HPDE6-E6E7 (cell line): Measurements from ENCODE around the gene SLC4A4.

Source experiments
- DNase-seq: peaks from one replicate; pipeline ENCODE4 v3.0.0; 2011; ENCODE audit warnings: missing footprints; ENCODE audit errors: extremely low spot score

Gene SLC4A4

GRCh38 chr4:71599578-71599977 lies 260.8 kb downstream of the SLC4A4 start:
- no peak for DNase-seq

GRCh38 chr4:71602289-71602900 lies 263.6 kb downstream of the SLC4A4 start:
- DNase-seq = no peak

GRCh38 chr4:71604785-71605184 lies 266.0 kb downstream of the SLC4A4 start:
- no peak for DNase-seq

- DNase-seq = no peak
These were observed 268.3 kb downstream of the SLC4A4 start for GRCh38 chr4:71607109-71607508.

GRCh38 chr4:71607780-71608677 lies 269.2 kb downstream of the SLC4A4 start:
- DNase-seq = peak; percentile 54

GRCh38 chr4:71608678-71609071 lies 269.9 kb downstream of the SLC4A4 start:
- no peak for DNase-seq

- DNase-seq = no peak
These were observed 270.3 kb downstream of the SLC4A4 start for GRCh38 chr4:71609167-71609566.

GRCh38 chr4:71609651-71610050 lies 270.8 kb downstream of the SLC4A4 start:
- no peak for DNase-seq

GRCh38 chr4:71614621-71615020 lies 275.8 kb downstream of the SLC4A4 start:
- DNase-seq = no peak

GRCh38 chr4:71616168-71616811 lies 277.5 kb downstream of the SLC4A4 start:
- DNase-seq = no peak
